NCI-H1930 (cell line): Measurements from ENCODE around the gene ZC3H18.
"Not testable (repeated sequence)": the region's sequence is repeated elsewhere in the genome, so short reads cannot be mapped to it uniquely, and the experiment has no call there.

Experiments used
- DNase-seq, 2 experiments: peaks; one replicate each; lab custom pipeline; 2025; lab: John Stamatoyannopoulos, UW

The ZC3H18 gene

DNA sequence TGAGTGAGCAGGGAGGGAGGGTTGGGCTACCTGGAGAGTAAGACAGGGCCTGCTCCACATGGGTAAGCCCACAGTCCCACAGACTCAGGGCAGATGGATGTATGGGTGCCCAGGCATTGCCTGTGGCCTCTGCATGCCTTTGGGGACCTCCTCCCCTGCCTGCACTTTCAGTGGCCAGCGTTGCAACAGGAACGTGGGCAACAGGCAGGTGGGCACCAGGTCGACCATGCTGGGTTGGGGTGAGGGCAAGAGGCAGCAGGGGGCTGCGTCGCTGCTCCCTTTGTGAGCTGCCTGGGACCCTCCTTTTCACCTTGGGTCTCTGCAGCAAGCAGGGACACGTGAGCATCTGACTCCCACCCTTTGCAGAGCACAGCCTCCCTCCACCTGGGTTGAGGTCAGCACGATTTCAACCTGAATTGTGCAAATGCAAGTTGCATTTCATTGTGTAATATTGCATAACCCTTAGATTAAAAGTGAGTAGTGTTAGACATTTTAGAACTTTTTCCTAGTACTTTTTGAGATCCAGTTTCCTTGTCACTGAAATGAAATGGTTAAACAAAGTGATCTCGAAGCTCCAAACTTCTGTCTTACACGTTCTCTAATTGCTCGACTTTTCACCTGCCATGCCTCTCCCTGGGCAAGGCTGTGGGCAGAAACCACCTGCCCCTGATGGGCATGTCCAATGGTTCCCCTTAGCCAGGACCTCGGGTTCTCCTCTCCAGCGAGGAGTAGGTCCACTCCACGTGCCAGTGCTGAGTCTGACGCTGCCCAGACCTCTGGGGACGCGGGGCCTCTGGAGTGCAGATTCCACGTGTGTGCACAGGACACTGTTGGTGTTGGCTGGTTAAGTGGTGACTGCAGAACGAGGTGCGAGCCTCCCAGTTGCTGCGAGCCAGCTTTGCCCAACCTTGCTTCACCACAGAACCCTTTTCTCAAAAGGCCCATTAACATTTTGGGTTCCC is 35.3 kb downstream of the ZC3H18 start:
- DNase-seq = no peak

DNA sequence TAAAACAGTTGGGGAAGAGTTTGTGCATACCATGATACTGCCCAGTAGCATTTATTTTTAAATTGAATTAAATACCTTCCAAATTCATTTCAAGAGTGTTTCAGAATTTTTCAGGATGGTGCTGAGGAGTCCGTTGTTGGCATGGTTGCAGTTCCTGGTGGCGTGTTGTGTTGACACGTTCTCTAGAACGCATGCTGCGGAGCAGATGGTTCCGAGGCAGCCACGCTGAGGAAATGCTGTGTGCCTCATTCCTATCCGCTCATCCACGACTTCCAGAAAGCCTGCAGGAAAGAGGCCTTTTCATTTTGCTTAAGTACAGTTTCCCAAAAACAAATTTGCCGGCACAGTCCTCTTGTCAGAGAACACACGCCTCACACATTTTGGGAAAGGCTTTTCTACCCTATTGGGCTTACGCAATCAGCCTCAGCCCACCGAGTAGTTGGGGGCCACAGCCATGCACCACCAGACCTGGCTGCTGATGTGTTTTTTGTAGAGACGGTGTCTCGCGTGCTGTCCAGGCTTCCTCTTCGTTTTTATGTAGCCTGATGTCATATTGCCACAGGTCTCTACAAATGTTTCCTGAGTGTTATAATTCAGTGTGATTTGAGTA is 36.0 kb downstream of the ZC3H18 start:
- DNase-seq = no peak

- DNase-seq = no peak
Measured at GRCh38 chr16:88608076-88608475, 37.9 kb downstream of the ZC3H18 start.

GRCh38 chr16:88609426-88609825 is 39.2 kb downstream of the ZC3H18 start:
- not testable (repeated sequence) for DNase-seq

GRCh38 chr16:88610080-88610479 is 39.9 kb downstream of the ZC3H18 start:
- DNase-seq = no peak

DNA sequence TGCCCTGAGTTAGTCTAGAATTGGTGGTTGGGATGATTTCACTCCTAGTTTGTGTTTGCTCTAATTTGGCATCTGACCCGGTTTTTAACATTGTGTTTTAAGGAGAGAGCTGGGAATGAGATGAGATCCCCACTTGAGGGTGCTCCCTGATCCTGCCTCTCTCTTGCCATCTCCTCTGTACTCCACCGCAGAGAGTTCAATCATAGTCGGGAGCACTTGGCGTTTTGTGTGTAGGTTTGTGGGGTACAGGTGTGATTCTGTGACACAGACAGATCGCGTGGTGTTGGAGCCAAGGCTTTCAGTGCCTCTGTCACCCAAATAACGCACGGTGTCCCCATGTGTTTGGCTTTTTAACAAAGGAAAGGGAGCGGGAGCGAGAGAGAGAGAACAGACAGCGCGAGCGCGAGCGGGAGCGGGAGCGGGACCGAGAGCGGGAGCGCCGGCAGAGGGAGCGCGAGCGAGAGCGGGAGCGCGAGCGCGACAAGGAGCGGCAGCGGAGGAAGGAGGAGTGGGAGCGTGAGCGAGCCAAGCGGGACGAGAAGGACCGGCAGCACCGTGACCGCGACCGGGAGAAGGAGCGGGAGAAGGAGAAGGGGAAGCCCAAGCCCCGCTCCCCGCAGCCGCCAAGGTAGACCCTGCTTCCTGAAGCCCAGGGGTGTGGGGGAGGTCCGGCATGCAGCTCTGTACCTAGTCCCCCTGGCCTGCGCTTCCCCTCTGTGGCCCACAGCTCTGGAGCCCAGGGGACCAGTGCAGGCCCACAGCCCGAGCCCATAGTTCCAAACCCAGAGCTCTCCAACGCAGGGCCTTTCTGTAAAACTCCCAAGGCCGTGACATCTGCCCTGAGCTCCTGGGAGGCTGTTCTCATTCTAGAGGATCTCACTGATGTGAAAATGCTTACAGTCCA is 41.0 kb downstream of the ZC3H18 start:
- DNase-seq = no peak

GRCh38 chr16:88613293-88613692 is 43.1 kb downstream of the ZC3H18 start:
- DNase-seq = no peak

- DNase-seq = no peak
Measured at GRCh38 chr16:88613911-88614817, 44.0 kb downstream of the ZC3H18 start.

GRCh38 chr16:88614818-88615580 is 44.8 kb downstream of the ZC3H18 start:
- DNase-seq = no peak

DNA sequence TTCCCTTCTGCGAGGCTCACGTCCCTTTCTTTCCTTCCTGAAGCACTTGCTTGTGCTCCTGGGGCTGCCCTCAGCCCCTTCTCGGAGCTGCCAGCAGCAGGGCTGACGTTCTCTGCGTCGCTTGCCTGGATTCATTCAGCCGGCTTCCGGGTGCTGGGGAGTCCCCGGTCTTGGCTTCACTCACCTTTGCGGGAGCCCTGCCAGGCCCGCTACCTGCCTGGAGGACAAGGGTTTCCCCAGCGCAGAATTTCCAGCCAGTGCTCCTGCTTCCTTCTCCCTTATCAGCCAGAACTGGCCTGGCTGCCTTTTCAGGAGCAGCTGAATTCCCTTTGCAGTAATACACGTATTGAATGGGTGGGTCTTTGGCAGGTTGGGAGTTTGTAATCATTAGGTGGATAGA is 46.1 kb downstream of the ZC3H18 start:
- no peak for DNase-seq

DNA sequence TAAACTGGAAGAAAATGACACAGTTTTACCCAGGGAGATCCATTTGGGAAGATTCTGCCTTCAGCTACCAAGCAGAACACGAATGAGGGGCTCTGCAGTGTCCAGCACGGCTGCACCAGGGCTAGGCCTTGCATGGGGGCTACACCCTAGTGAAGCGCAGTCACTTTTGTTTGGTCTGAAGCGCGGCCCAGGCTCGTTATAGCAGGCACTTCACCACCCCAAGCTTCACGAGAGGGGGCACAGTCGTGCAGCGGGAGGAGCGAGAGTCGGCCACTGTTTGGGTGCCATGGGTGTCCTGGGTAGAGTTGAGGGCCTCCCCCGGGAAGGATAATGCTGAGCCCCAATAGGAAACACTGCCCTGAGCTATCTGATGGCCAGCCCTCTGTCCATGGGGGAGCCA is 46.5 kb downstream of the ZC3H18 start:
- no peak for DNase-seq

- no peak for DNase-seq
Measured at GRCh38 chr16:88617268-88618031, 47.2 kb downstream of the ZC3H18 start.

DNA sequence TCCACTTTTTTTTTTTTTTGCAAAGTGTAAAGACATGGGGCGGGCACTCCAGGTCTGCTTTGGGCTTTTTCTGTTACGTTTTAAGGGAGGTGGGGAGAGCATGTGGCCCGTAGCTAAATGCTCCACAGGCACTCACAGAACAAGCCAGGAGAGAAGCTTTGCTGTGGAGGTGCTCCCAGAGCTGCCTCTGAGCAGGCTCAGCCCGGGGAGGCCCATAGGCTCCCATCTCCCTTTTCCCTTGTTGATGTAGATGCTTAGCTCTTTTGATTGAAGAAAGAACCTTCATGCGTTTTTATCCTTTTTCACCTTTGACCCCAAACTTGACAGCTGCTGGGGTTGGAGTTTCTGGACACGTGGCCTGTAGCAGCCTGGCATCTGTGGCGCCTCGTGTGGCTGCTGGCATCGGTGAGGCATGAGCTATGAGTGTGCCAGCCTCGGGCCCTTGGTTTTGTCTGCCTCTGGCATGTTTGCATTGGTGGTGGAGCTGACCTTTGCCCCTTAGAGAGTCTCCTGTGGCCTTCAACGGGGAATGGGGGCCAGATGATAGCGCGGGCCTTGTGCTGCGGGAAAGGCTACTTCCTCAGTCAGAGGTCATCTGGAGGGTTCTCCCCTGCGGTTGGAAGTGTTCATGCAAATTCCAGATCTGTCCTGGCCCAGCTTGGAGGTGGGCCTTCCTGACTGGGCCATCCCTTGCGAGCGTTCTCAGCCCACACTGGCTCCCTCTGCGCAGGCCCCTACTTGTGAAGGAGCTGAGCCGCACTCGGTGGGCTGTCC is 48.2 kb downstream of the ZC3H18 start:
- no peak for DNase-seq

- DNase-seq = no peak
Measured at GRCh38 chr16:88618956-88619667, 48.9 kb downstream of the ZC3H18 start.

GRCh38 chr16:88619859-88620815 is 49.9 kb downstream of the ZC3H18 start:
- DNase-seq = no peak

DNA sequence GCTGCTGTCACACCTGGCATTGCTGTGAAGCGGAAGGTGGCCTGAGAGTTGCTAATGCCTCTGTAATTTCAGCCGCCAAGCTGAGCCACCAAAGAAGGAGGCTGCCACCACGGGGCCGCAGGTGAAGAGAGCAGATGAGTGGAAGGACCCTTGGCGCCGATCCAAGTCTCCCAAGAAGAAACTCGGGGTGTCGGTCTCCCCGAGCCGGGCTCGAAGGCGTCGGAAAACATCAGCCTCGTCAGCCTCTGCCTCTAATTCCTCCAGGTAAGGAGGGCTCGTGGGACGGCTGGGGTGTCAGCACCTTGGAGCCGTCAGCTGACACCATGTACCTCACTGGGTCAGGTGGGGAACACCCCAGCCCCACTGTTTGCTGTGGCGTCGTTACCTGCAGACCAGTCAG is 51.9 kb downstream of the ZC3H18 start:
- no peak for DNase-seq

GRCh38 chr16:88622866-88623265 is 52.7 kb downstream of the ZC3H18 start:
- DNase-seq = no peak
